Measurements from ENCODE around the gene RPL7L1.
"Not testable (repeated sequence)": the region's sequence is repeated elsewhere in the genome, so short reads cannot be mapped to it uniquely, and the experiment has no call there.

Gene RPL7L1

GRCh38 chr6:42879372-42880239 lies at the start of gene RPL7L1:
TSS of gene RPL7L1 (plus strand) at chr6:42879616. CDS start at chr6:42879911, 295 bp downstream.
- FAIRE-seq = peak; percentile 23

DNA sequence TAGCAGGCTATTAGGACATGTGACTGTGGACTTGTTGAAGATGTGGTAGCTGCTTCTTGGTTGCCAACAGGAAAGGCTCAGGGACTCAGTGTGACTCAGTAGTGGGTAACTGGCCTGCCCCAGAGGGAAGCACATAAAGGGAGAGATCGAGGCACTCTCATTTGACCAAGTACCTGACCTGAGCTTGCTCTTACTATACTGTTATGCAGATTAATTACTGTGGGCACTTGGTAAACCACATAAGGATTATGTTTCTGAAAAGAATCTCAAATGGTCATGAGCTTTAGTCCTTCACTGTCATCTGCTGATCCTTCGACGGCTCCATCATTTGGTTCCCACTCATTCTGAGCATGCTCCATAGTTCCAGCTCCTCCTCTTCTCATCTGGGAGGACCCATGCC lies 48.2 kb upstream of the RPL7L1 start:
- FAIRE-seq = no peak

GRCh38 chr6:42834056-42834455 lies 45.4 kb upstream of the RPL7L1 start:
- FAIRE-seq = no peak

GRCh38 chr6:42841844-42842584 lies 37.4 kb upstream of the RPL7L1 start:
- no peak for FAIRE-seq

DNA sequence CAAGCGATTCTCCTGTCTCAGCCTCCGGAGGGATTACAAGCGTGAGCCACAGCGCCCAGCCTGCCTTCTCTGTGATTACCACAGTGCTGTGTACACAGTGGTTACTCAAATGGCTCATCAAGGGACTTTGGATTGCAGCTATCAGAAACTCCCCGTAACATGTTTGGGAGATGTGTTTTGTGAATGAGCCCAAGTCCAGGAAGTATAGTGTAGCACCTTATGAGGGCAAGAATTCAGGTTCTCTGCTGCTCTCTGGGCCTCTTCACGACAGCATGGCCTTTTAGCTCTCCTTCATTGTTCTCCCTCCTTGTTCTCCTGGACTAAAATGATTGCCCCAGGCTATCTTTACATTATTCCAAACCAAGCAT lies 34.1 kb upstream of the RPL7L1 start:
- FAIRE-seq = no peak

DNA sequence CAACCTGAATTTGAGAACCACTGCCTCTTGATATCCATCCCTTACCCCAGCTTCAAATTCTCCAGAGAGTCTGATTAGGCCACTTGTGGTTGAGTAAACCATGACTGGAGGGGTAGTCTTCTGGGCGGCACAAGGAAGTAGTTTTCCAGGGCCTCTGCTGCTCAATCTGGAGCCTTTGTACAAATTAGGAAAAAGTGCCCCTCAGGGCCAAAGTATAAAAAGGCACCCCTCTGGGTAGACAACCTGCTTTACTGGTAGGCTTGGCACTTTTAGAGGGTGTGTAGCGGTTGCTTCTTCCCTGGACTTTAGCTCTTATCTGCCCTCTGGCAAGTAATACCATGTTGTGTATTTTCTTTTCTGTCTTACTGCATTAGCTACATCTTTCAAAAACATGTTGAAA lies 32.9 kb upstream of the RPL7L1 start:
- no peak for FAIRE-seq

- FAIRE-seq = no peak
Measured at GRCh38 chr6:42848700-42849099, 30.7 kb upstream of the RPL7L1 start.

DNA sequence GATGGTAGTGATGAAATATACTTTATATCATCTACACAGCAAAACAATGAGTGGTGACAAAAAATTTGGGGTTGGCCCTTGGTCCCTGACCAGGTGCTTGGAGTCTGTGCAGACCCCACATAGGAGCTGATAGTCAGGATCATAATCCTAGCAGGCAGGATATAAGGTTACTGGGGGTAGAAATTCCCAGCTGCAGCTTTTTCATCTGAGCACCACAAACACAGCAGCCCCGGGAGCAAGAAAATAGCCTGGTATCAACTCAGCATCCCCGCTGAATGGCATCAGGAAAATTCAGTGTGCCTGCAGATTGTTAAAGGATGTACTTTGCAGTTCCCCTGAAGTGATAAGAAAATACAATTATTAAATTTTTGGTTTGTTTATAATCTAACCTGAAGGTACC lies 27.8 kb upstream of the RPL7L1 start:
- no peak for FAIRE-seq

- FAIRE-seq = no peak
Measured at GRCh38 chr6:42860036-42860435, 19.4 kb upstream of the RPL7L1 start.

DNA sequence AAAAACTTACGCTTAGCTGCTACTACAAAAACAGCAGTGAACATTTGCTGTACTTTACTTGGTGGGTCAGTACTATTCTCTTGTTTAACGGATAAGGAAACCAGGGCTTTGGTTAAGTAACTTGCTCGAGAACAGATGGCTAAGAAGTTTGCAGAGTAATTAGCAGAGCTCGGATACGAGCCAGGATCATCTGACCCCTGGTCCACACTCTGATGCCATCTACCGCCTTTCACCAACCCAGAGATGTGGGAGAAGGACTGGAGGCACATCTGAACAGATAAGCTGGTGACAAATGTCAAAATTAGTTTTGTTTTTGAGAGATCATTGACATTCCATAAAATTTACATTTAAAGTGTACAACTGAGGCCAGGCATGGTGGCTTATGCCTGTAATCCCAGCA lies 18.9 kb upstream of the RPL7L1 start:
- no peak for FAIRE-seq

DNA sequence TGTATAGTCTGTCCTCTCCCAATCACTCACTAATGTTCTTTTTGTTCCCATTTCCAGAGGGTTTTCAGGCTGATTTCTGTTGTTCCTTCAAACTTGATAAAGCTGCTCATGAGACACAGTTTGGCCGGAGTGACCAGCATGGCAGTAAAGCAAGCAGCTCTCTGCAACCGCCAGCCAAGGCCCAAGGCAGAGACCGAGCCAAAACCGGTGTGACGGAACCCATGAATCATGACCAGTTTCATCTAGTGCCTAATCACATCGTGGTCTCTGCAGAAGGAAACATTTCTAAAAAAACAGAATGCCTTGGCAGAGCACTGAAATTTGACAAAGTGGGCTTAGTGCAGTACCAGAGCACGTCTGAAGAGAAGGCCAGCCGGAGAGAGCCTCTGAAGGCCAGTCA lies 14.8 kb upstream of the RPL7L1 start:
- no peak for FAIRE-seq

GRCh38 chr6:42870145-42870936 lies 9.1 kb upstream of the RPL7L1 start:
- no peak for FAIRE-seq

DNA sequence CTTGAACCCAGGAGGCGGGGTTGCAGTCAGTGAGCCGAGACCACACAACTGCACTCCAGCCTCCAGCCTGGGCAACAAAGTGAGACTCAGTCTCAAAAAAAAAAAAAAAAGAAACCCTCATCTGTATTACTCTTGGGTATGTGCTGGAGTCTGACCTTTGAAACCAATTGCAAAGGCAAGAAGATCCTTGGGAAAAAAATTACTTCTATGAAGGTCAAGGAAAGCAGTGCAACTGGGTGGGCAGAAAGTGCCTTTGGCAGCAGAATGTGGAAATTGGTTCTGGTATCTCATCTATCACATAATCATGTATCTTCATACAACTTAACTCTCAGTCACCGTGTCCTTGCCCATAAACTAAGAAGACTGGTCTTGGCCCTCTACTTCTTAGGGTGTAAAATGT lies 7.7 kb upstream of the RPL7L1 start:
- FAIRE-seq = no peak

- no peak for FAIRE-seq
Measured at GRCh38 chr6:42873313-42873712, 6.1 kb upstream of the RPL7L1 start.

DNA sequence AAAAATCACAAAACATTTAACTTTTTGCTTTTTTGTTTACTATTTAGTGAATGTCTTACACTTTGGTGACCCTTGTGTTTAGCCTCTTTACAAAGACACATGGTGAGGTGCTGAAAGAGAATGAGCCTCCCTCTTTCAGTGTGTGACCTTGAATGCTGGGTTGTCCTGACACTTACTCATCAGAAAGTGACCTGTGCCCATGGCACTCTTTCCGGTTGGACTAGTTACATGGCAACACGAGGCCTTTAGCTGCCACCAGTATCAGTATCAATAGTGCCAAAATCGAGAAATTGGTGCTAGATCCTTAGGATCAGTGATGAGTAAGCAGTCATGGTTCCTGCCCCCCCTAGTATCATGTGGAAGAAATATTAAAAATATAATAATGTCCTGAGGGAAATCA lies 1.7 kb upstream of the RPL7L1 start:
- FAIRE-seq = no peak

GRCh38 chr6:42880240-42880817 lies 913 bp downstream of the RPL7L1 start:
- not testable (repeated sequence) for FAIRE-seq

DNA sequence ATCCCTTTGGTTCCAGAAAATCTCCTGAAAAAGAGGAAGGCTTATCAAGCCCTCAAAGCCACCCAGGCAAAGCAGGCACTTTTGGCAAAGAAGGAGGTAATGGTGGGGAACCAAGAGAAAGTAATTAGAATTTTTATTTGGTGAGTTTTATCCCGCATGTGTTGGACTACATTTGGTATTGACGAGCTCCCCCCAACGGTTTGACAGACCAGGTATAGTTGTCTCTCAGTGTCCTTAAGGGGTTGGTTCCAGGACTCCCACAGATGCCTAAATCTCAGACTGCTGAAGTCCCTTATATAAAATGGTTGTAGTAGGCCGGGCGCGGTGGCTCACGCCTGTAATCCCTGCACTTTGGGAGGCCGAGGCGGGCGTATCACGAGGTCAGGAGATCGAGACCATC lies 1.5 kb downstream of the RPL7L1 start:
- not testable (repeated sequence) for FAIRE-seq

GRCh38 chr6:42885702-42886101 lies 6.3 kb downstream of the RPL7L1 start:
- no peak for FAIRE-seq

GRCh38 chr6:42888201-42888600 lies 8.8 kb downstream of the RPL7L1 start:
- not testable (repeated sequence) for FAIRE-seq

DNA sequence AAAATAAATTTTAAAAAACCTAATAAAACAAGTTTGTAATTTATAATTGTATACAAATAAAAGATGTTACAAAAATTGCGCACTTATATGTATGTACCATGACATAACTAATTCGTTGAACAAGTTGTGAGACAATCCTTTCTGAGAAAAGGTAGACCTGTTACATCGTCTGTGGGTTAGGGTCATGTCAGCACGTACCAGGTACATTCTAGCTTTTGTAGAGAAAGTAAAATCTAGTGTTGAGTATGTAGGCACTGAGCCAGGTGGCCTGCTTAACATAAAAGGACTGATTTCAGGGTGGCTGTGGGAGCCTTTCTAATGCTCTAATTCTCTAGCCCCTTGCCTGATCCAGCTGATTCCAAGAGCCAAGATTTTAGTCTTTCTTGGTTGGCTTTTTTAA lies 10.4 kb downstream of the RPL7L1 start:
- FAIRE-seq = no peak

DNA sequence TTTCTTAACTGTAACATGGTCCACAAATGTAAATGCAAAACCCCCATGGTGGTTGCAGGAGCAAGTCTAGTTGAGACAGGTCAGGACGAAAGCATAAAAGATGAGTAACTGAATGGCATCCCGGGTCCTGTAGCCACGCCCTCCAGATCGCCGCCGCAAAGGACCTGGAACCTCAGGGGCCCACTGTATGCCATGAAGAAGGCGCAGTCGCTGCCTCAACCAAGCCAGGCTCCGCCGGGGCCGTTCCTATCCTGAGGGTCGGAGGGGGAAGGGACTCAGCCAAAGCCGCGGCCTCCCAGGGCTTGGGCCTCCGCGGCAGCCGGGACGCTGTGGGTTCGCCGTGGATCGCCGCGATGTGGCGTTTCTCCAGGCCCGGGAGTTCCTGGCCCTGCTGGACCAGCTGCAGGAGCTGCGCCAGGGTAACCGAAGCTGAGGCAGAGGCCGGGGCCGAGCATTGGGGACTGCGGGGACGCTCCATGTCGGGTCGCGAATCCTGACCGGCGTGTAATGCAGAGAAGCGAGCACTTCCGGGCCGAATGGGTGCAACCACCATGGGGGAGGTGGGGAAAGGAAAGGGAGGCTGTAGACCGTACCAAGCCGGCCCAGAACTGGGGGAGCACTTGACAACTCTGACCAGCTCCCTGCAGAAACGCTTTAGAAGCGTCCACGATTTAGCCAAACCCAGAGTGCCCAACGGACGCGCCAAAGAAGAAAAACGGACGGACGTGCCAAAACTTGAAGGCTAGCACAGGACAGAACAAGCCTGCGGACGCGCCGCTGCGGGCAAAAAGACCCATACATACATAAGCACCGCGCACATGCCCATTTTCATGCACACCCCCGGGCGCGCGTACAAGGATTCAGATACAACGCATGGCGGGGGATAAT lies 11.1 kb downstream of the RPL7L1 start:
- FAIRE-seq = peak; percentile 25

DNA sequence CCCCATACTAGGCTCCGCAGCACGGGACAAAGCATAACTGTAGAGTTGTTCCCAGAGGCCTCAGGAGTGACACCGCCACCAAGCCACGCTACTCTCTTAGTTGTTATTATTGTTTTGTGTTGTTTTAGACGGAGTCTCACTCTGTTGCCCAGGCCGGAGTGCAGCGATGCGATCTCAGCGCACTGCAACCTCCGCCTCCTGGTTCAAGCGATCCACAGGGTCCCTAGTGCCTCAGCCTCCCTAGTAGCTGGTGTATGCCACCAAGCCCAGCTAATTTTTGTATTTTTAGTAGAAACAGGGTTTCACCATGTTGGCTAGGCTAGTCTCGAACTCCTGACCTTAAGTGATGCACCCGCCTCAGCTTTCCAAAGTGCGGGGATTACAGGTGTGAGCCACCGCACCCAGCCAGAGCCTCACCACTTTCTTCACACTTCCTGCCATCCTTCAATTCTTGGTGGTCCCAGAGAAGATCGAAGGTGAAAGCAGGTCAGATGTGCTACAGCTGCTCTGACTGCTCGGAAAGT lies 11.8 kb downstream of the RPL7L1 start:
- FAIRE-seq = no peak
